Measurements from ENCODE around the gene CARM1.
"Not testable (repeated sequence)": the region's sequence is repeated elsewhere in the genome, so short reads cannot be mapped to it uniquely, and the experiment has no call there.

Gene CARM1

DNA sequence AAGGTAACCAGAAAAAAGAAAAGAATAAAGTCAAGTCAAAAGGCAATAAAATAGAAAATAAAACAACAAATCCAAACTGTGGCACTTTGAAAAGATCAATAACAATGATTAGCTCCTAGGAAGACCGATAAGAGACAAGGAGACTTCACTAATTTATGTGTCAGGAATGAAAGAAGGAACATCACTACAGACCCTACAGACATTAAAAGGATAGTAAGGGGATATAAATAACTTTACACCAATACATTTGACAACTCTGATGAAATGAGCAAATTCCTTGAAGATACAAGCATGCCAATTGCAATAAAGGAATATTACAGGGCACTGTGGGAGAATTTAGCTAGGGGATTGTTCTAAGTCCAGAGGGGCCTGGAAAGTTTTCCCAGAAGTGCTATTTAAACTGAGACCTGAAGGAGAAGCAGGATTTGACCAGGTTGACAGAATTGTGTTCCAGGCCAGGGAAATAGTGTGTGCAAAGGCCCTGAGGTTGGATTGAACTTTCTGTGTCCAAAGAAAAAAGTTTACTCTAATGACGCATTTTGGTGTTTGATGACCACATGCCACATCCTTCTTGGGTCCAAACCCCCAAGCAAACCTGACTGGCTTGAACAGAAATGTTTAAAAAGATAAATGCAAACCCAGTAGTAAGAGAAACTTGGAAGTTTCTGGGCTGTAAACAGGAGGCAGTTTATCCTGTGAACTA, 24.7 kb upstream of the CARM1 start:
- no peak for DNase-seq (ENCODE audit: low spot score)

DNA sequence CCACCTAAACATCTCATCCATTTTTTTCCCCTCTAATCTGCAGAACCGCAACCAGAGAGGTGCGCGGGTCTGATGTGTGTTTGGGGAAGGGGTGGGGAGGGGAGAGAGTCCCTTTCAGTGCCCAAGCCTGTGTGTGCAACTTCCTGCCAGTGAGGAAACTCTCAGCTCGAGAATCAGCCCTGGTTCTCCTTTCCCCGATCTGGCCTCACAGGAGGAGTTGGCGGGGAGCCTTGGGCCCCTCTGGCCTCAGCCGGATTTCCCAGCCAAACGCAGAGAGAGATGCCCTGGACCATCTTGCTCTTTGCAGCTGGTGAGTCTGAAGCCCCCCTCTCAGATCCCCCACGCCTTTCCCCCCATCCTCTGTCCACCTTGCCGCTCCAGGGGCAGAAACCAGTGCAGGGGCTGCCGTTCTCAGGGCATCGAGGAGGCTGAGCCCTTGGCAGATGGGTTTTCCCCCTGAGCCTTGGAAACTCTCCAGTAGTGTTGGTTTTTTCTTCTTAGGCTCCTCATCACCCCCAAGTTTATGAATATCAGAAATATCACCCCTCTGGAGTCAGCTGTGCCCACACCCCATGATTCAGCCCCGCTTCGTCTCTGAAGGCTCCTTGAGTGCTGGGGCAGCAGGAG, 23.0 kb upstream of the CARM1 start, which contains the start of gene C19orf38:
TSS of gene C19orf38 (plus strand) at position 186 of the 627 bp plus-strand sequence. CDS start at position 280, 94 bp downstream.
- DNase-seq (ENCODE audit: low spot score), result no peak

DNA sequence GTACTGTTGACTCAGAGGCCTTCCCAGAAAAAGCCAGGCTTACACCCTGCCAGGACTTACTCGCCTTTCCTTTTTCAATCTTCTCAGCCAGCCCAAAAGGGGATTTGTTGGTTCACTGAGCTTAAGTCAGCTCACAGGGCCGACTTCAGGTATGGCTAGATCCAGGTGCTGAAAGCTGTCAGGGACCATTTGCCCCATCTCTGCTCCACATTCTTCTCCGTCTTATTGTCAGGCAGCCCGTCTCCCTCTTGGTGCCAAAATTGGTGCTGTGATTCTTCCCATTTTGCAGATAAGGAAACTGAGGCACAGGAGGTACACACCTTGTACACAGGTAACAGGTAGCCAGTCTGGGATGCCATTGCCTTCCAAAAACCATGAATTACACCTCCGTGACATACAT, 20.7 kb upstream of the CARM1 start:
- DNase-seq (ENCODE audit: low spot score), result no peak

DNA sequence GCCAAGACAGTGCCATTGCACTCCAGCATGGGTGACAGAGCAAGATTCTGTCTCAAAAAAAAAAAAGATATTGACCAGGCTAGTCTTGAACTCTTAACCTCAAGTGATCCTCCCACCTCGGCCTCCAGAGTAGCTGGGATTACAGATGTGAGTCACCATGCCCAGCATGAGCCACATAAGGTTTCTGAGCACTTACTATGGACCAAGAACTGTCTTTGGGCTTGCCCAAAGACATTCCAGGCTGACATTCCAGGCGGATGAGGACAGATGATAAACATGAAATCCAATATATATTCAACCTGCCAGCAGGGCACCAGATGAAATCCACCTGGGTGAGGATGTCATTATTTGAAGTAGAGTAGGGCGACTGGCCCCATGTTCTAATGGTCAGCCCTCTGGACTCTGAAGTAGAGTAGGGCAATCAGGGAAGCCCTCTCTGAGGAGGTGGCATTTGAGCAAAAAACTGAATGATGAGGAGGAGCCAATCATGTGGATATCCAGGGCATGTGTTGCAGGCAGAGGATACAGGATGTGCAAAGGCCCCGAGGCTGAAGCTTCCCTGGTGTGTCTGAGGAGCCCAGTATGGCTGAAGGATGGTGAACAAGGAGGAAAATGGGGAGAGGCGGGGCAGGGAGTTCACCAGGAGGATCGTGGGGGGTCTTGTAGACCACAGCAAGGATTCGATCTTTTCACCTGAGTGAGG, 19.1 kb upstream of the CARM1 start:
- DNase-seq (ENCODE audit: low spot score), result no peak

DNA sequence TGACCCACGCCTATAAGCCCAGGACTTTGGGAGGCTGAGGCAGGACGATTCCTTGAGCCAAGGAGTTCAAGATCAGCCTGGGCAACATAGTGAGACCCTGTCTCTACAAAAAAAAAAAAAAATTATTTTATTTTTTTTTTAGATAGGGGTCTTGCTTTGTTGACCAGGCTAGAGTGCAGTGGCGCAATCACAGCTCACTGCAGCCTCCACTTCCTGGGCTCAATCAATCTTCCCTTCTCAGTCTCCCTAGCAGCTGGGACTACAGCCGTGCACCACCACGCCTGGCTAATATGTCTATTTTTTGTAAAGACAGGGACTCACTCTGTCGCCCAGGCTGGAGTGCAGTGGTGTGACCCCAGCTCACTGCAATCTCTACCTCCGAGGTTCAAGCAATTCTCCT, 18.4 kb upstream of the CARM1 start:
- DNase-seq (ENCODE audit: low spot score), result no peak

DNA sequence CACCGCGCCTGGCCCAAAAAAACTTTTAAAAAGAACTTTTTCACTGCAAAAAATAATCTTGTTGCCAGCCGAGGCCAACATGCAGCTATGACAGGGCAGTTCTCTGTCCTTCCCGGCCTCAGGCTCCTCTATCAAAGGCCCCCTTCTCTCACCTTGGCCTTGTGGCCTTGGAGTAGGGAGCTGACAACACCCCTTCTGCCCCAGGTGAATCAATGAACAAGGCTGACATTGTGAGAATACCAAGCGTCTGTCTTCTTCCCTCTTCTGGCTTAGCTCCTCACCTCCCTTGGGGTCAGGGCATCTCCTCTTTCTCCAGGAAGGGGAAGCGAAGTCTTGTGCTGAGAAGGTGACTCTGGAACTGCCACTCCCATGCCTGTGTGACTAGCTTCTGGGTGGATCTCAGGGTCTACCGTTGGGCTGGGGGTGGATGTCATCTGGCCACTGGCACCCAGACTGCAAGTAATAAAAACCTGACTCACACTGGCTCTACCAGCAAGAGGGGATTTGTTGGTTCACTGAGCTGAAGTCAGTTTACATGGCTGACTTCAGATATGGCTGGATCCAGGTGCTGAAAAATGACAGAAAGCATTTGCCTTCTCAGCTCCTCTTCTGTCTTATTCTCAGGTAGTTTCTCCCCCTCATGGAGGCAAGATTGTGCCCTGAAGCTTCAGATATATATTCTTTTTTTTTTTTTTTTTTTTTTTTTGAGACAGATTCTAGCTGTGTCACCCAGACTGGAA, 16.8 kb upstream of the CARM1 start:
- no peak for DNase-seq (ENCODE audit: low spot score)

DNA sequence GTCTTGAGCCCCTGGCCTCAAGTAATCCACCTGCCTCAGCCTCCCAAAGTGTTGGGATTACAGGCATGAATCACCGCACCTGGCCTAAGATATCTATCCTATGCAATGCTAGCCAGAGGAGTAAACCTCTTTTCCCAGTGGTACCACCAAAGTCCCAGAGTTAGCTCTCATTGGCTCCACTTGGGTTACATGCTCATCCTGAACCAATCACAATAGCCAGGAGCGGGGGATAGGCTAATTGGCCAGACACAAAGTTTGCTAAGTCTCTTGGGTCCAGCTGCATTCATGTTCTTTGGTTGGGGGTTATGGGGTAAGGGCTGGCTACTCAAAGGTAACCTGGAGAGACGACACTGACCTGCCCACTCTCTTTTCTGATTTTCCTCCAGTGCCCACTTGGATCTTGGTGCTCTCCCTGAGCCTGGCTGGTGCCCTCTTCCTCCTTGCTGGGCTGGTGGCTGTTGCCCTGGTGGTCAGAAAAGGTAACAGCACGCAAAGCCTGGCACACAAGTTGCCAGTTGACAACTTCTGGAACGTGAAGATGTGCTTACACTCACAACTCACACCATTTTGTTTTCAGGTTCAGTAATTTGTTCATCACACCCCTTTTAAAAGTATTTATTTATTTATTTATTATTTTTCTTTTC, 15.4 kb upstream of the CARM1 start:
- DNase-seq (ENCODE audit: low spot score), result no peak

DNA sequence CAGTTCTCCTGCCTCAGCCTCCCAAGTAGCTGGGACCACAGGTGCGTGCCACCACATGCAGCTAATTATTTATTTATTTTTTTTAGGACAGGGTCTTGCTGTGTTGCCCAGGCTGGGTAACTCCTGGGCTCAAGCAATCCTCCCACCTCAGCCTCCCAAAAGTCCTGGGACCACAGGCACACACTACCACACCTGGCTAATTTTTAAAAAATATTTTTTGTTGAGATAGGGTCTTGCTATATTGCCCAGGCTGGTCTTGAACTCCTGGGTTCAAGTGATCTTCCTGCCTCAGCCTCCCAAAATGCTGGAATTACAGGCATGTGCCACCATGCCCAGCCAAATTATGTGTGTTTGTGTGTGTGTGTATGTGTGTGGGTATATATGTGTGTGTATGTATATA, 14.5 kb upstream of the CARM1 start:
- DNase-seq (ENCODE audit: low spot score), result not testable (repeated sequence)

DNA sequence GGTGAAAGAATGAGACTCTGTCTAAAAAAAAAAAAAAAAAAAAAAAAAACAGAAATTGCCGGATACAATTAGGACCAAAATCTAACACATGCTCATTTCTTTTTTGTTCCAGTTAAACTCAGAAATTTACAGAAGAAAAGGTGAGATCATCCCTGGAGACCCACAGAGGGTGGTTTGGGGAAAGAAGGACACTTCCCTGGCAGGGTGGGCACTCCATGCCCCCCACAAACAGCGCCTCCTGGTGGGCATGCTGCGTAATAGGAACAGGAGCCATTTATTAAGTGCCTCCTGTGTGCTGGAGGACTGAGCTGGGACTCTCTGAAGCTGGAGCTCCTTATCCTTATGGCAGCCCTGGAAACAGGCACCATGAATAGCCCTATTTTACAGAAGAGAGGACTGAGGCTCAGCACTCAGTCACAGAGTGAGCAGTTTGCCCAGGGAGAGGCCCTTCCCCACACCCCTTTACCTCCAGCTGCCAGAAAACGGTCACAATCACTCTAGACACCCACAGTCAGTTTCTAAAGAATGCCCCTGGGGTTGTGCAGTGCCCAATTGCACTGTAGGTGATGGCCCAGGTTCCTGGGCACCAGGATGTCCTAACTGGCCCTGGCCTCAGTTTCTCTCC, 13.0 kb upstream of the CARM1 start:
- no peak for DNase-seq (ENCODE audit: low spot score)

DNA sequence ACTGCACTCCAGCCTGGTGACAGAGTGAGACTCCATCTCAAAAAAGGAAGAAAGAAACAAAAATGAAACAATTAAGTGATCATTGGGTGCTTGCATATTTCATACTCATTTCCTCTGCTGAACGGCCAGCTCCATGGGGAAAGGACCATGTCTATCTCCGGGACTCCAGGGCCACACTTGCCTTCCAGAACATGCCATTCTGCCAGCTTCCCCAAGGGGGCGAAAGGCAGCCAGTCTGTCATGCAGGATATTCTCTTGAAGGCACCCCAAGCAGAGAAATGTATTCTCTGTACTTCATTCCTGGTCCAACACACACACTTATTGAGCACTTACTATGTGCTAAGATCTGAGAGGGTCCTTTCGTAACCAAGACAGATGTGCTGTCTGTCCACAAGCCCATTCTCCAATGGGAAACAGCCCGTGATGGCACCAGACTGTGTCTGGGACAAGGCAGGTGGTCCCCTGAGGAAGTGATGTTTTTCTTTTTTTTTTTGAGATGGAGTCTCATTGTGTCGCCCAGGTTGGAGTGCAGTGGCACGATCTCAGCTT, 10.2 kb upstream of the CARM1 start:
- no peak for DNase-seq (ENCODE audit: low spot score)

DNA sequence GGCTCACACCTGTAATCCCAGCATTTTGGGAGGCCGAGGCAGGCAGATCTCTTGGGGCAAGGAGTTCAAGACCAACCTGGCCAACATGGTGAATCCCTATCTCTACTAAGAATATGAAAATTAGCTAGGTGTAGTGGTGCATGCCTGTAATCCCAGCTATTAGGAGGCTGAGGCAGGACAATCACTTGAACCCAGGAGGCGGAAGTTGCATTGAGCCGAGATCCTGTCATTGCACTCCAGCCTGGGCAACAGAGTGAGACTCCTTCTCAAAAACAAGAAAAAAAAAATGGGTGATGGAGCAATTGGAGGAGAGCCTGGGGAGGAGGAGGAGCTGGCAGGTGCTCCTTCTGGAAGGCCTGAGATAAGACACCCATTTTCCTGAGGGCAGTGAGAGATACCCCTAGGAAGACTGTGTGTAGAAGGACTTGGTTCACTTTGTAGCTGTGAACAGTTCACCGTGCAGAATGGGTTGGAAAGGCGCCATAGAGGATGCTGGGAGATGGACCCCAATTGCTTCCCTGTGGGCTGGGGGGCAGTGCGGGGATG, 8.7 kb upstream of the CARM1 start:
- no peak for DNase-seq (ENCODE audit: low spot score)

DNA sequence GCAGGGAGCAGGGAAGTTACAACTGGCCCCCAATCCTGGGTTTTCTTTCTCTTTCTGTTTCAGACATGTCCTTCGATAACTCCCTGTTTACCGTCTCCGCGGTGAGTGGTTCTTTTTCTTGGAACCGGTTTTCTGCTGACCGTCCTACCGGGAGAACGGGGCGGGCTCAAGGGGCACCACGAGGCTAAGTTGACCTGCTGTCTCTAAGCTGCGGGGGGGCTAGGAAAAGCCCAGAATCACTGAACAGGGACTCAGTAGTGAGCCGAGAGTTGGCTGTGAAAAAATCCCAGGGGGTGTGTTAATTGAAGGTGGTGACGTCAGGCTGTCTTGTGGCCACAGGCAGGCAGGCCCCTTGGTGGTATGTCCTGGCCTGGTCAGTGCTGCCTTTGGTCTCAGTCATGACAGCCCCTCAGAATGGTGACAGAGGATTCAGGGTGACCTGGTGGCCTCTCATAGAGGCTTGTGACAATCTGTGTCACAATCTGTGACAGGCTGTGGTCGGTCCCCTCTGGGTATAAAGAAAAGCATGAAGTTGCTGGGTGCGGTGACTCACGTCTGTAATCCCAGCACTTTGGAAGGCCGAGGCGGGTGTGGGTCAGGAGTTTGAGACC, 8.1 kb upstream of the CARM1 start:
- no peak for DNase-seq (ENCODE audit: low spot score)

DNA sequence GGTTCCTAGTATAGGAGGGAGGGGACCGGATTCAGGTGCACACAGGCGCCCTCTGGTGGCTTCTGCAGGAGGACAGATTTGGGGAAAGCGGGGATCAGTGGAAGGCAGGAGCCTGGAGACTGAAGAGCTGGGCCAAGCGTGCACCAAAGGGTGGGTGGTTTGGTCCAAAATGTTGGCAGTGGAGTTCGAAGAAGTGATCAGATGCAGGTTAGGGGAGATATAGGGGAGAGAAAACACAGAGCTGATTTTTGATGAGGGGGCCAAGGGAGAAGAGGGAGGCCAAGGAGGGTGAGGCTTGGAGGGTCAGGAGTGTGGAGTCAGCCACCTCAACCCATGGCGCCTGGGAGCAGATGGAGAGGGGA, 6.8 kb upstream of the CARM1 start:
- DNase-seq (ENCODE audit: low spot score), result peak; percentile 73

DNA sequence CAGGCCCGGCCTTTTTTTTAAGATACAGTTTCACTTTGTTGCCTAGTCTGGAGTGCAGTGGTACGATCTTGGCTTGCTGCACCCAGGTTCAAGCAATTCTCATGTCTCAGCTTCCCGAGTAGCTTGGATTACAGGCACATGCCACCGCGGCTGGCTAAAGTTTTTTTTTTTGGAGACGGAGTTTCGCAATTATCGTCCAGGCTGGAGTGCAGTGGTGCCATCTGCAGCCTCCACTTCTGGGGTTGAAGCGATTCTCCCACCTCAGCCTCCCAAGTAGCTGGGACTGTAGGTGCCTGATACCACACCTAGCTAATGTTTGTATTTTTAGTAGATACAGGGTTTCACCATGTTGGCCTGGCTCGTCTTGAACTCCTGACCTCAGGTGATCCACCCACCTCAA, 4.9 kb upstream of the CARM1 start:
- DNase-seq (ENCODE audit: low spot score), result no peak

DNA sequence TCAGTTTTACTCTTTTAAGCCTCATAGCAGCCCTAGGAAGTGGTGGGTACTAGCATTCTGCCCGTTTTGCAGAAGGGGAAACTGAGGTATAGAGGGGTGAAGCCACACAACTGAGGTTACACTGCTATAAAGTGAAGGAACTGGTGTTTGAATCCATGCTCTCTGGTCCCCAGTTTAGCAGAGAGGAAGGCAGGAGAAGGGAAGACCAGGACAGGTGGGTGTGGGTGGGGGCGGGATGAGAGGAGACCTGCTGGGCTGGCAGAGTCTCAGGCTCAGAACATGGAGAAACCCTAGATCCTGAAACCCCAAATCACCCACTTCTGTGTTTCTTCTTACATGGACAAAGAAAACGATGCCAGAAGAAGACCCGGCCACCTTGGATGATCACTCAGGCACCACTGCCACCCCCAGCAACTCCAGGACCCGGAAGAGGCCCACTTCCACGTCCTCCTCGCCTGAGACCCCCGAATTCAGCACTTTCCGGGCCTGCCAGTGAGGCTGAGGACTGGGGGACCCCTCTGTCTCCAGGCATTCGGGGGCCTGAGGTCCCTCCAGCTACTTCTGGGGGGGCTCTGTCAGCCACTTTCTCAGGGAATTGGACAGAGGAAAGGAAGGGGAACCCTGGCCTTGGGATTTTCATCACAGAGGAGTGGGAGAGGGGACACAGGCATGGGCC, 2.3 kb upstream of the CARM1 start:
- no peak for DNase-seq (ENCODE audit: low spot score)

DNA sequence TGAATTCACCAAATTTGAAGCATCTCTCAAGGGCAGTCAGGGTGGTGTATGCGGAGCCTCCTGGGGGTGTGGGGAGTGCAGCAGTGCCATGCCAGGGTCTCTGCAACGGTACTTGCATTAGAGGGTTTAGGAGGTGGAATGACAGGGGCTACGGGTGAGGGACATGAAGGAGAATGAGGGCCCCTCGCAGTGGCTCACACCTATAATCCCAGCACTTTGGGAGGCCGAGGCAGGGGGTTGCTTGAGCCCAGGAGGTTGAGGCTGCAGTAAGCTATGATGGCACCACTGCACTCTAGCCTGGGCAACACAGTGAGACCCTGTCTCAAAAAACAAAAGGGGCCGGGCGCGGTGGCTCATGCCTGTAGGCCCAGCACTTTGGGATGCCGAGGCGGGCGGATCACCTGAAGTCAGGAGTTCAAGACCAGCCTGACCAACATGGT, 1.5 kb upstream of the CARM1 start:
- DNase-seq (ENCODE audit: low spot score), result not testable (repeated sequence)

DNA sequence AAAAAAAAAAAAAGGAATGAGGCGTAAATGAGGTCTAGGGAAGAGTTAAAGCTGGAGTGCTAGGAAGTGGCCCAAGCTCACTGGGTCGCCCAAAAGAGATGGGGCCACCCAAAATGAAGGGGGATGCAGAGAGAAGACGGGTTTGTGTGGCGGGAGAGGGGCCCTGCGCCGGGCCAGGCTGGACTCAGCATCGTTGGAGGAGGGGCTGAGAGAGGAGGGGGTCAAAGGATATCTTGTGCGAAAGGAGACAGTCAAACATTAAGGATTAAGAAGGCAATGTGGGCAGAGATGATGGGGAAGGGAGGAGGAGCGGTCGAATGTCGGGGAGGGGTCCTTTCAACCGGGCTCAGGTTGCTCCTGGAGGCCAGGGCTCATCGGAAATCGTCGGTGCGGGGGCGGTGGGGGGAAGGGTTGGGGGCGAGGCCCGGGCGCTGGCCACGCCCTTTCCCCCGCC, 825 bp upstream of the CARM1 start:
- DNase-seq (ENCODE audit: low spot score), result no peak

DNA sequence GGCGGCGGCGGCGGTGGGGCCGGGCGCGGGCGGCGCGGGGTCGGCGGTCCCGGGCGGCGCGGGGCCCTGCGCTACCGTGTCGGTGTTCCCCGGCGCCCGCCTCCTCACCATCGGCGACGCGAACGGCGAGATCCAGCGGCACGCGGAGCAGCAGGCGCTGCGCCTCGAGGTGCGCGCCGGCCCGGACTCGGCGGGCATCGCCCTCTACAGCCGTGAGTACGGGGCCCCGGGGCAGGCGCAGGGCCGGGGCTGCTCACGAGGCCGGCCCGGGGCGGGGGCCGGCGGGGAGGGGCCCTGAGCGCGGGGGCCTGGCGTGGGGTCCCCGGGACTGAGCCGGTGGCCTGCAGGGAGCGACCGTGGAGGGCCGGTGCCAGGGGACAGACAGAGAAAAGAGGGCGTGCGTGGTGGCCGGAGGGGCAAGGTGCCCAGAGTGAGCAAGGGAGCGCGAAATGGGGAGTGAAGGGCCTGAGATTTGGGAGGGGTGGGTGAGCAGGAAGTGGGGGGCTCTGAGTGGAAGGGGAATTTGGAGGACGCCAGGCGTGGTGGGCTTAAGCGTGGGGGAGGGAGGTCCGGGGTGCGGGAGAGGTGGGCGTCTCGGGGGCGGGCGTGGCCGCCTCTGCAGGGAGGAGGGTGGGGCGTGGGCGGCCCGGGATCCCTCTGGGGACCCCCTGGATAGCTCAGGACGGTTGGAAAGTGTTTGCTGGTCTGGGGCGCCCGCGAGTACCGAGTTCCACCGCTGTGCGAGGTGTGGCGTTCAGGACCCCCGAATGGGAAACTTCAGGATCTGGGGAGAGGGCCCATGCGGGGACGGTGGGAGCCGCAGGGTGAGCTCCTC, 575 bp downstream of the CARM1 start:
- DNase-seq (ENCODE audit: low spot score), result peak; percentile 31

DNA sequence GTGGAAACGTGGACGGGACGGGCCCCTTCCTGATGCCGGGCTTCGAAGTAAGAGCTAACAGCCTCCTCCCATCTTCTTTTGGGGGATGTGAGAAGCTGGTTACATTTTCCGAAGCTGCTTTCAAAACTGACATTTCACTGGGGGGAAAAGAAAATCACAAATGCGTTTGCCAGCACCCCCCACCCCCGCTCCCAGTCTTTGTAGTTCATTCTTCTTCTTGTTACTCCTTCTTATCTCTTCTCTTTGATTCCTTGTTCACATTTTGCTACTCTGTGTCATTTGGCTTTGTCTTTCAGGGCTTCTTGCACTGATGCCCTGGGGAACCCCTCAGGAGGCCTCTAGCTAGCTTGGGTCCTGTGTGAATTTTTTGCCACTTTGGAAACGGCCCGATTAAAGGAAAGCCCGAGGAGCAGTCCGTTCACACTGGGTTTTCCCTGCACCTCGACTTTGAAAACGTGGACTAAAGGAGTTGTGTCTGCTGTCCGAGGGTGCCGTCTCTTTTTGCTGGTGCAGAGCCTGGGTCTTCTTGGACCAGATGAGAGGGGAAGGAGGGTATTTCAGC, 1.3 kb downstream of the CARM1 start:
- DNase-seq (ENCODE audit: low spot score), result no peak
